Chondrocyte (in vitro differentiated cells): ENCODE results near the gene DHX29. TPM values are rescaled to one million over a fixed set of nuclear protein-coding genes. Genes with fewer than 3 reads are reported as not detected.

Experiments
- DNase-seq: peaks from one replicate; pipeline ENCODE4 v3.0.0; 2021; ENCODE audit warnings: mixed read lengths, low spot score
- H3K27ac Mint-ChIP-seq: one replicate; pipeline ENCODE4 v1.8.0; 2021; ENCODE audit warnings: mild to moderate bottlenecking, moderate library complexity, mixed read lengths; ENCODE audit not compliant: unreplicated experiment
- H3K27me3 Mint-ChIP-seq: 2 replicates; pipeline ENCODE4 v1.8.0; 2021; ENCODE audit warnings: low read depth, mixed read lengths
- H3K36me3 Mint-ChIP-seq: 2 replicates; pipeline ENCODE4 v1.8.0; 2021; ENCODE audit warnings: low read depth, mixed read lengths
- H3K4me1 Mint-ChIP-seq: 2 replicates; pipeline ENCODE4 v1.8.0; 2021; ENCODE audit warnings: low read depth, mild to moderate bottlenecking, mixed read lengths
- H3K4me3 Mint-ChIP-seq: one replicate; pipeline ENCODE4 v1.8.0; 2021; ENCODE audit warnings: mild to moderate bottlenecking, moderate library complexity, mixed read lengths; ENCODE audit not compliant: unreplicated experiment
- H3K9me3 Mint-ChIP-seq: 2 replicates; pipeline ENCODE4 v1.8.0; 2021; ENCODE audit warnings: low read depth, mixed read lengths
- long read RNA-seq: library from polyadenylated mRNA; stranded (forward); transcript quantifications from one replicate; pipeline ENCODE4 v2.0.0, GENCODE V29; 2021
- total RNA-seq: library from RNA; stranded (reverse); gene quantifications from 3 replicates; pipeline ENCODE4 v1.2.1, GENCODE V29; 2021
- TF ChIP-seq, protein P1 (sequence below): fragments of 200-600 bp; sonication (generic); IDR thresholded peaks from 2 replicates; pipeline ENCODE4 v1.5.0; 2021; ENCODE audit warnings: antibody characterized with exemption, mild to moderate bottlenecking, moderate library complexity

DHX29 gene, protein sequence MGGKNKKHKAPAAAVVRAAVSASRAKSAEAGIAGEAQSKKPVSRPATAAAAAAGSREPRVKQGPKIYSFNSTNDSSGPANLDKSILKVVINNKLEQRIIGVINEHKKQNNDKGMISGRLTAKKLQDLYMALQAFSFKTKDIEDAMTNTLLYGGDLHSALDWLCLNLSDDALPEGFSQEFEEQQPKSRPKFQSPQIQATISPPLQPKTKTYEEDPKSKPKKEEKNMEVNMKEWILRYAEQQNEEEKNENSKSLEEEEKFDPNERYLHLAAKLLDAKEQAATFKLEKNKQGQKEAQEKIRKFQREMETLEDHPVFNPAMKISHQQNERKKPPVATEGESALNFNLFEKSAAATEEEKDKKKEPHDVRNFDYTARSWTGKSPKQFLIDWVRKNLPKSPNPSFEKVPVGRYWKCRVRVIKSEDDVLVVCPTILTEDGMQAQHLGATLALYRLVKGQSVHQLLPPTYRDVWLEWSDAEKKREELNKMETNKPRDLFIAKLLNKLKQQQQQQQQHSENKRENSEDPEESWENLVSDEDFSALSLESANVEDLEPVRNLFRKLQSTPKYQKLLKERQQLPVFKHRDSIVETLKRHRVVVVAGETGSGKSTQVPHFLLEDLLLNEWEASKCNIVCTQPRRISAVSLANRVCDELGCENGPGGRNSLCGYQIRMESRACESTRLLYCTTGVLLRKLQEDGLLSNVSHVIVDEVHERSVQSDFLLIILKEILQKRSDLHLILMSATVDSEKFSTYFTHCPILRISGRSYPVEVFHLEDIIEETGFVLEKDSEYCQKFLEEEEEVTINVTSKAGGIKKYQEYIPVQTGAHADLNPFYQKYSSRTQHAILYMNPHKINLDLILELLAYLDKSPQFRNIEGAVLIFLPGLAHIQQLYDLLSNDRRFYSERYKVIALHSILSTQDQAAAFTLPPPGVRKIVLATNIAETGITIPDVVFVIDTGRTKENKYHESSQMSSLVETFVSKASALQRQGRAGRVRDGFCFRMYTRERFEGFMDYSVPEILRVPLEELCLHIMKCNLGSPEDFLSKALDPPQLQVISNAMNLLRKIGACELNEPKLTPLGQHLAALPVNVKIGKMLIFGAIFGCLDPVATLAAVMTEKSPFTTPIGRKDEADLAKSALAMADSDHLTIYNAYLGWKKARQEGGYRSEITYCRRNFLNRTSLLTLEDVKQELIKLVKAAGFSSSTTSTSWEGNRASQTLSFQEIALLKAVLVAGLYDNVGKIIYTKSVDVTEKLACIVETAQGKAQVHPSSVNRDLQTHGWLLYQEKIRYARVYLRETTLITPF (N-terminal part only)
- total RNA-seq, result 22.2 to 32.2 TPM (median 23.0 TPM) in 3 replicates
- long read RNA-seq, full-length matches to known transcripts, result 42 of 54 reads
- long read RNA-seq, partial matches to known transcripts, result 4 of 54 reads
- long read RNA-seq, other reads (novel, unspliced or antisense), result 8 of 54 reads

DNA sequence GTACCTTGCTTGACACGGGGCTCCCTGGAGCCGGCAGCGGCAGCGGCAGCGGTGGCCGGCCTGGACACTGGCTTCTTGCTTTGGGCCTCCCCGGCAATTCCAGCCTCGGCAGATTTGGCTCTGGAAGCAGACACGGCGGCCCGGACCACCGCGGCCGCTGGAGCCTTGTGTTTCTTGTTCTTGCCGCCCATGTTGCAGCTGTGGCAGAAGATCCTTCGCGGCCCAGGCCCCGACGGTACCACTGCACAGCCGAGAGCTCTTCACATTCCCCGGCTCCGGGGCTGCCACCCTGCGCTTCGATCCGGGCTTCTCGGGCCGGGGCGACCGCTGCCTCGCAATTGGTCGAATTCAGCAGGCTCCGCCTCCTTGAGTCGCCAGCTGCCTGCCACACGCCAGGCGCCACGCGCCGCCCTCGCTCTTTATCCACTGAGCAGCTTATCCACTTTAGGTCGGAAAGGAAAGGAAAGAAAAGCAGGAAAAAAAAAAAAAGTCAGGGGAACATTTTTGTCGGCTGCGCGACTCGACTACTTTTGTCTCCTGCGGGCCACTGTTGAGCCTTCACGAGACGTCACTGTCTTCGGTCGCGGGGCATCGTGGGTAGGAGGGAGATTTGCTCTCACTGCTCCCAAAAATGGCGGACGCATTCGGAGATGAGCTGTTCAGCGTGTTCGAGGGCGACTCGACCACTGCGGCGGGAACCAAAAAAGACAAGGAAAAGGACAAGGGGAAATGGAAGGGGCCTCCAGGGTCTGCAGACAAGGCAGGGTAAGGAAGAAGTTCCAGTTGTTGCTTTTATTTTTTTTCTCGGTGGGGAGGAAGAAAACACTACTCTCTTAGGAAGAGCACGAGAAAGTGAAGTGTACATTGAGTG lies at the start of gene DHX29, which contains the start of gene MTREX:
Gene DHX29, minus strand, starts transcription at position 312 of the 871 bp plus-strand sequence. Its CDS starts 121 bp downstream, at position 191.
Gene MTREX, plus strand, starts transcription at position 607 of the 871 bp plus-strand sequence. Its CDS starts 25 bp downstream, at position 632.
- Mint-ChIP-seq H3K36me3 (peaks cover 2% of the 10 kb centered on the region), H3K27me3 (no peaks in the 10 kb centered on the region), H3K4me1 (peaks cover 21% of the 10 kb centered on the region), H3K4me3 (no peak within 1 kb of the TSS), H3K9me3 (peaks cover 2% of the 10 kb centered on the region), H3K27ac (no peak within 1 kb of the TSS)
- peak; percentile 96 for DNase-seq
- TF ChIP-seq, protein P1, sequence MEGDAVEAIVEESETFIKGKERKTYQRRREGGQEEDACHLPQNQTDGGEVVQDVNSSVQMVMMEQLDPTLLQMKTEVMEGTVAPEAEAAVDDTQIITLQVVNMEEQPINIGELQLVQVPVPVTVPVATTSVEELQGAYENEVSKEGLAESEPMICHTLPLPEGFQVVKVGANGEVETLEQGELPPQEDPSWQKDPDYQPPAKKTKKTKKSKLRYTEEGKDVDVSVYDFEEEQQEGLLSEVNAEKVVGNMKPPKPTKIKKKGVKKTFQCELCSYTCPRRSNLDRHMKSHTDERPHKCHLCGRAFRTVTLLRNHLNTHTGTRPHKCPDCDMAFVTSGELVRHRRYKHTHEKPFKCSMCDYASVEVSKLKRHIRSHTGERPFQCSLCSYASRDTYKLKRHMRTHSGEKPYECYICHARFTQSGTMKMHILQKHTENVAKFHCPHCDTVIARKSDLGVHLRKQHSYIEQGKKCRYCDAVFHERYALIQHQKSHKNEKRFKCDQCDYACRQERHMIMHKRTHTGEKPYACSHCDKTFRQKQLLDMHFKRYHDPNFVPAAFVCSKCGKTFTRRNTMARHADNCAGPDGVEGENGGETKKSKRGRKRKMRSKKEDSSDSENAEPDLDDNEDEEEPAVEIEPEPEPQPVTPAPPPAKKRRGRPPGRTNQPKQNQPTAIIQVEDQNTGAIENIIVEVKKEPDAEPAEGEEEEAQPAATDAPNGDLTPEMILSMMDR, result no peak

DNA sequence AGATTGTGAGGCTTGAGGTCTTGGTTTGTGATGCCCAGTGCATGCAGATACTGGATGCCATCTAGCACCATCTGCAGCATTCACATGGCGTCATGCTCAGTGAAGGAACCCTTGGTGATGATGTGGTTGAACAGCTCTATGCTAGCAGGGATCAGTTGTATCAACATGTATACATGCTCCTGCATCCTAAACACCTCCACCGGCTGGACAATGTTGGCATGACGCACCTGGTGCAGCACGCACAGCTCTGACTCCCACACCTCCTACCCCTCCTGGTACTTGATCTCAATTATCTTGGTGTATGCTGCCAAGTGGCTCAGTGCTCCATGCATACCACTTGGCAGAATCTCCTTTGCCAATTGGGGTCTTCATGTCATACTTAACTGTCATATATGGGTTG lies 49.4 kb upstream of the DHX29 start:
- no peak overlapping the region for H3K27ac Mint-ChIP-seq
- no peak for DNase-seq
- peaks cover 22% of the 10 kb centered on the region for H3K36me3 Mint-ChIP-seq
- no peaks in the 10 kb centered on the region for H3K27me3 Mint-ChIP-seq
- no peak overlapping the region for H3K4me3 Mint-ChIP-seq
- TF ChIP-seq, protein P1, result no peak
- H3K4me1 Mint-ChIP-seq, result peaks cover 11% of the 10 kb centered on the region
- peaks cover 7% of the 10 kb centered on the region for H3K9me3 Mint-ChIP-seq

DNA sequence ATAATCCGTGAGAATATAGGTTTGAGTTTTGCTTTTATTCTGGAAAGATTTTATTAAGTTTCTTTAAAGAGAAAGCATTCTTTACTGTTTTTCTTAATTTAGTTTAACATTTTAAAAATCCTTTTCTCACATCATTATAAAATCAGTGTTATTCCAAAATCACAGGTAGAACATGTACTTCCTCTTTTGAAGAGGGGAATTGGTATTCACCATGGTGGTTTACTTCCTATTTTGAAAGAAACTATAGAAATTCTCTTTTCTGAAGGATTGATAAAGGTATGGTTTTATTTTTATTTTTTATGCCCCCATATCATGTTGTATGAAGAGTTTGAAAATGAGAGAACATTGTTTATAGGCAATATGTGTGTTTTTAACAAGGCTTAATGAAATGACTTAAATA lies 43.3 kb upstream of the DHX29 start:
- Mint-ChIP-seq H3K4me3 (no peak overlapping the region), H3K4me1 (peaks cover 3% of the 10 kb centered on the region), H3K36me3 (peaks cover 32% of the 10 kb centered on the region), H3K27ac (no peak overlapping the region), H3K9me3 (no peaks in the 10 kb centered on the region), H3K27me3 (no peaks in the 10 kb centered on the region)
- no peak for DNase-seq
- TF ChIP-seq, protein P1, result no peak

DNA sequence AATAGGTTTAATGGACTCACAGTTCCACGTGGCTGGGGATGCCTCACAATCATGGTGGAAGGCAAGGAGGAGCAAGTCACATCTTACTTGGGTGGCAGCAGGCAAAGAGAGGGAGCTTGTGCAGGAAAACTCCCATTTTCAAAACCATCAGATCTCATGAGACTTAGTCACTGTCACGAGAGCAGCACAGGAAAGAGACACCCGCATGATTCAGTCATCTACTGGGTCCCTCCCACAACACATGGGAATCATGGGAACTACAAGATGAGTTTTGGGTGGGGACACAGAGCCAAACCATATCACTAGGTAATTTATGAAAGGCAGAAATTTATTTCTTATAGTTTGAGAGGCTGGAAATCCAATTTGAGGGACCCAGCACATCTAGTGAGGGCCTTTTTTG lies 40.3 kb upstream of the DHX29 start:
- peak overlapping the region; percentile 43 for H3K27ac Mint-ChIP-seq
- TF ChIP-seq, protein P1, result no peak
- H3K36me3 Mint-ChIP-seq, result peaks cover 23% of the 10 kb centered on the region
- H3K27me3 Mint-ChIP-seq, result no peaks in the 10 kb centered on the region
- DNase-seq, result no peak
- H3K4me1 Mint-ChIP-seq, result peaks cover 22% of the 10 kb centered on the region
- H3K4me3 Mint-ChIP-seq, result no peak overlapping the region
- H3K9me3 Mint-ChIP-seq, result no peaks in the 10 kb centered on the region
